Cardiac septum (tissue), 1 donor: ENCODE data around the gene TTC7B. TPM values are rescaled to one million over a fixed set of nuclear protein-coding genes. Genes with fewer than 3 reads are reported as not detected.

Source experiments
- DNase-seq: peaks from one replicate; pipeline ENCODE4 v3.0.0-alpha.2; 2020; ENCODE audit warnings: low spot score
- intact Hi-C: fragments of 100-400 bp; cut with DNase I; formaldehyde crosslinking; loops from one replicate; pipeline ENCODE4 v1.14.0; 2022
- total RNA-seq: library from RNA; stranded (reverse); fragmentation: NEBNext Ultra II Directional; extraction: Animal tissue kit (Norgen Biotek cat#: 25700); gene quantifications from one replicate; pipeline ENCODE4 v1.2.1, GENCODE V29; 2021
- donor health status: DM: no; HTN: no; CAD: no.

The TTC7B gene
- total RNA-seq, 1 donor from 2014 or later, result 64.9 TPM

GRCh38 chr14:90664911-90665310 lies 151.3 kb downstream of the TTC7B start:
- DNase-seq, result no peak
- intact Hi-C loops, result no loop called here

- intact Hi-C loops, result no loop called here
- DNase-seq, result no peak
These were observed 152.6 kb downstream of the TTC7B start for GRCh38 chr14:90663680-90664079.

- no peak for DNase-seq
- intact Hi-C loops, result no loop called here
These were observed 153.1 kb downstream of the TTC7B start for GRCh38 chr14:90663140-90663539.

GRCh38 chr14:90661866-90662265 lies 154.4 kb downstream of the TTC7B start:
- no peak for DNase-seq
- intact Hi-C loops, result no loop called here

DNA sequence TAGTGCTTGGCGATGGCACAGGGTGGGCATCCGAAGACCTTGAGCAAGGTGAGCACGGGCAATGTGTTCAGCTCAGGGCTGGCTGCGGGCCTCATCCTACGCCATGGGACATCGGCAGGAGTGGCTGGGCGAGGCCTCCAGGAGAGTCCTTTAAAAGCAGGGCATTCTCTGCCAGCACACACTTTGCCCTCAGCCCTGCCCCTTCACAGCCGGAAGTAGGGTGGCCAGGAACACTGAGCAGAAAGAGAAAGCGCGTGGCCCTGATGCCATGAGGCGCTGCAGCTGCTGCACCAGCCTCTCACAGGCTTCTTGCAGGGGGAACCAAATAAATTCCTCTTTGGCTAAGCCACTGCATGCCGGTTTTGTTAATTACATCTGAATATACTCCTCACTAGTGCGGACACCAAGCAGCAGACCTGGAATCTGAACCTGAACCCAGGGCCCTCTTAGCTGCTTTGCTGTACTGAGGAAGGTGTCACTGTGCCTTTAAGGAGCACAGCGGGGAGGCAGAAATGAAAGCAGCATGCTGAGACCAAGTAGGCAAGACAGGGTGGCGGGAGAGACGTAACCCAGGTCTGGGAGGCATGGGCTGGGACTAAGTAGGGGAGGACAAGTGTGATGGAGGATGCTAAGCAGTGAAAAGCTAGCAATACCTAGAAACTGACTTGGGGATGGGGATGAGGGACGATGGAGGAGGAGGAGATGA lies 155.2 kb downstream of the TTC7B start:
- intact Hi-C loops, result no loop called here
- no peak for DNase-seq

- intact Hi-C loops, result no loop called here
- no peak for DNase-seq
These were observed 157.1 kb downstream of the TTC7B start for GRCh38 chr14:90659156-90659555.

DNA sequence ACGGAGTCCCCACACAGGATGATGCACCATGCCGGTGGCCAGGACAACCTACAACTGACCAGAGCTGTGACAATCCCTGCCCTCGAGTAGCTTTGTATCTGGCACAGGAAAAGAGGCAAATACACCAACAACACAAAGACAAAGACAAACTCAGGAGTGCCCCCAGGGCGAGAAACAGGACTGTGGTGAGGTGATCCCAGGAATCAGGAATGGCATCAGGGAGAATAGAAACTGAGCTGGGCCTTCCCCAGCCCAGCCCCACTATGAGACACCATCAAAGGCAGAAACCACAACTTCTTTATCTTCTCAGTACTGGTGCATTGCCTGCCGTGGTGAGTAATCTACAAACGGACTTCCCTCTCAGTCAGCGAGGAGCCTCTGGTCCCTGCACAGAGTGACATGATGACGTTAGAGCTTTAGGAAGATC lies 157.7 kb downstream of the TTC7B start:
- no peak for DNase-seq
- intact Hi-C loops, result no loop called here

DNA sequence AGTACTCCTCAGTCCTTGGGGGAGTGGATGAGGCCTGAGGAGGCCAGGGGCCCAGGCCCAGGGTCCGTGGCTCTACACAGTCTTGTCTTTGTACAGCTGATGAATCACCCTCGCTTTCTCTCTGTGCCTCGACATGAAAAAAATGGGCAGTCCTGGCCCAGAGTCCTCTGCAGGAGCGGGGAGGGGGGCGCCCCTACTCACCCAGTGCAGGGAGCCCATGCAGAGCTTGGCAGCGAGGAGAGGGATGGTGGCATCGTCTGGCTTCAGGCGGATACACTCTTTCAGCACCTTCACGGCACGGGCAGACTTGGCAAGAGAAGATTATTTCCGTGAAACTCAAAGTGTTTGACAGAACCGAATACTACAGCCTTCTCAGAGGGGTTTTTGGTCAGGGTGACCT lies 159.3 kb downstream of the TTC7B start:
- no peak for DNase-seq
- intact Hi-C loops, result no loop called here

- intact Hi-C loops, result no loop called here
- DNase-seq, result no peak
These were observed 160.4 kb downstream of the TTC7B start for GRCh38 chr14:90655829-90656228.

DNA sequence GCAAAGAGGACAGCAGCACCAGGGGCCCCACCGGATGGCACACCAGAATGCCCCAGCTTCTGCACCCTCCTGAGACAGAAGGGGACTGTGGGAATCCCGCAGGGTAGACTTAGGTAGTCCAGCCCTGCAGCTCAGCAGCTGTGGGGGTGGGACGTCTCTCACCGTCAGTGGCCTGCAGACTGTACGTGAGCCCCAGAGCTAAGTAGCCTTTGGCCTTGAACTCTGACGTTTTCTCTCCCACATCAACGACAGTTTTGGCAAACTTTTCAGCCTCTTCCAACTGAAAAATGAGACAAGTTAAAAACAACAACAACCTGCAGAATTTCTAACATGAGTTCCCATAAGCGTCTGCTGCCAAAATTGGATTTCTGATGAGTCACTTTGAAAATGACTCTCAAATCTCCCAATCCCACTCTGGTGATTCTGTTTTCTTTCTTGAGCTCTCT lies 161.4 kb downstream of the TTC7B start:
- intact Hi-C loops, result no loop called here
- DNase-seq, result no peak

GRCh38 chr14:90652626-90653025 lies 163.6 kb downstream of the TTC7B start:
- no peak for DNase-seq
- intact Hi-C loops, result no loop called here

DNA sequence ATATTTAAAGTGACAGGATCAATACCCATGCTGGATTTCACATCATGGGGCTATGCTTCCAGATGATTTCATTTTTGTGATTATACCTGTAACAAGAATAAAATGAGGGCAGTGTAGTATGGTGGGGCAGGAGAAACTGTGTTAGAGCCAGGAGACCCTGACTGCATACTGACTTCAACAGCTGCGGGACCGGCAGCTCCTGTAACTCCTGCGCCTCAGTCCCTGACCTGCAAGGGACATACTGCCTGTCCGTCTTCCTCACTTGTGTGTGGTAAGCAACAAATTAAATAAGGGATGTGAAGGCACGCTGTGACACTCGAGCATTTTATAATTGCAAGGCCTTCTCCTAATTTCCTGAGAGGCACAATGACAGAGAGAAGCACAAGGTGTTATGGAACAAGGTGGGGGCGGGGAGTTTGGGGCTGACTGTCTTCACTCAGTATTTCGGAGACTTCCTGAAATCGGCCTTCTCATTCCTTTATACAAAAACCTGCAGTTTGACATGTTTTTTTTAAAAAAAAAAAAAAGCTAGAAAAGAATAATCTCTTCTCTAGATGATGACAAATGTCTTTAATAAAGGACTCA lies 164.2 kb downstream of the TTC7B start:
- intact Hi-C loops, result no loop called here
- no peak for DNase-seq

- intact Hi-C loops, result no loop called here
- DNase-seq, result no peak
These were observed 164.9 kb downstream of the TTC7B start for GRCh38 chr14:90651271-90651804.

DNA sequence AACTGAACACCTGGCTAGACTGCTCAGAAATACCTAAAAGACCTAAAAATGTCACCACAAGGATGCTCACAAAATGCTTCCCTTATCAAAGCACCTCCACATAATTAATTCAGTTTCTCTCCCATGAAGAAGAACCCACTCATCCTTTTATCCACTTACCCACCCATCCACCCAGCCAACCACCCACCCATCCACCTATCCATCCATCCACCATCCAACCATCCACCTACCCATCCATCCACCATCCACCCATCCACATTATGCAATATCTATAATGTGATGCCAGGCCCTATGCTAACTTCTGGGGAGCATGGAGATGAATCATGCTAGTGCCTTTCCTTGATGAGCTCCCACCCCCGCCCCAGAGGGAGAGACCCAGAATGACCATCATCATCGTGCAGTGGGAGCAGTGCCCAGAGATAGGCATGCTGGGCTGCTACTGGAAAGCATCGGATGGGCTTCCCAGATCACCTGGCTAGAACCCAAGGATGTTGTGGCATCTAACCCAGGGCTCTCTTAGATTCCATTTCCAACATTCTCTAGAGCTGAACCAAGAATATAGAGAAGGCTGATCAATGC lies 166.6 kb downstream of the TTC7B start:
- DNase-seq, result no peak
- intact Hi-C loops, result no loop called here

- intact Hi-C loops, result no loop called here
These were observed 167.1 kb downstream of the TTC7B start for GRCh38 chr14:90649083-90649482.

GRCh38 chr14:90648421-90648820 lies 167.8 kb downstream of the TTC7B start:
- DNase-seq, result no peak
- intact Hi-C loops, result no loop called here

More at GRCh38 chr14:90649083-90649482, 167.1 kb downstream of the TTC7B start:
- no peak for DNase-seq

DNA sequence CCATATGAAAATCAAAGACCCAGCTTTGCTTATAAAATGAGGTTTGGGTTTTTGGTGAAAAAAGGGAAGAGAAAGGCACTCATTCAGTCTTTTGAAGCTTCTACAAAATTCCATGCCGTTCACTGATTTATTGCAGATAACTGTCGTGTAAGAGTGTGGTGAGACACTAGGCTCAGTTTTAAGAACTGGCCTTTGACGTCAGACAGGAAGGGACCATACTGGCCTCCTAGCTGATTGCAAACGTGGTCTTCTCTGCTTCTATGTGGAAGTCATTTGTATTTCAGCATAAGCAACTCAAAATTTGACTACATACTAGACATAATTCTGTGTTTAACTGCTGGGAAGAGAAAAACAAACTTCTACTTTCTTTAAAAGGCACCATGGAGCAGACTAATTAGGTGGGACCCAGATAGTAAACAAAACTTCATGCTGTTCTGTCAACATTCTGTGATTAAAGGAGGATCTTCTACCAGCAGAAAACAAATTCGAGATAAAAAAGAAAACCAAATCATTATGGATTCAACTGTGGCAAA lies 168.7 kb downstream of the TTC7B start:
- DNase-seq, result no peak
- intact Hi-C loops, result no loop called here

DNA sequence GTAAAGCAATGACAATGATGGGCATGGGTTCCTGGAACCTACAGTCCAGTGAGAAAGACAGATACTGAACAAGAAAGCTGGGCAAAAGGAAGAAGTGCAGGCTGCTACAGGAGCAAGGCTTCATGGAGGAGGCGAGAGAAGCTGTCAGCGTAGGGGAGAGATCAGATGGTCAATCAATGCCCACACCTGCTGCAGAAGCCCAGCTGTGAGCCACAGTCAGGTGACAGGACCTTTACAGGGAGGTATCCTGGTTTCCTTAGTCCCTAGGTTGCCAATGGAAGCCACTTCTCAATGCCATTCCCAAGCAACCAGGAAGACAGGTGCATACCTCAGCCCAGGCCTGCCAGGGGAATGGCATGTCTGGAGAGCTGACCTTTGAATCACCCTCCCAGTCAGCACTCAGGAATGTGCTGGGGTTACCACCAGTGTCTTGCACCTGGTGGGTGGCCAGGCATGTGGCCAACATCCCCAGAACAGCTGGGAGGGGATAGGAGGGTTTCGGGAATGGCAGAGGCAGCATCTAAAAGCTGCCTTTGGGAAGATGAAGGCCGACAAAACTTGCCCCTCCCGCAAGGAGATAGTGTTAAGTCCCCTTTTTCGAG lies 170.3 kb downstream of the TTC7B start:
- no peak for DNase-seq
- intact Hi-C loops, result no loop called here

- intact Hi-C loops, result no loop called here
- DNase-seq, result no peak
These were observed 171.3 kb downstream of the TTC7B start for GRCh38 chr14:90644882-90645281.

DNA sequence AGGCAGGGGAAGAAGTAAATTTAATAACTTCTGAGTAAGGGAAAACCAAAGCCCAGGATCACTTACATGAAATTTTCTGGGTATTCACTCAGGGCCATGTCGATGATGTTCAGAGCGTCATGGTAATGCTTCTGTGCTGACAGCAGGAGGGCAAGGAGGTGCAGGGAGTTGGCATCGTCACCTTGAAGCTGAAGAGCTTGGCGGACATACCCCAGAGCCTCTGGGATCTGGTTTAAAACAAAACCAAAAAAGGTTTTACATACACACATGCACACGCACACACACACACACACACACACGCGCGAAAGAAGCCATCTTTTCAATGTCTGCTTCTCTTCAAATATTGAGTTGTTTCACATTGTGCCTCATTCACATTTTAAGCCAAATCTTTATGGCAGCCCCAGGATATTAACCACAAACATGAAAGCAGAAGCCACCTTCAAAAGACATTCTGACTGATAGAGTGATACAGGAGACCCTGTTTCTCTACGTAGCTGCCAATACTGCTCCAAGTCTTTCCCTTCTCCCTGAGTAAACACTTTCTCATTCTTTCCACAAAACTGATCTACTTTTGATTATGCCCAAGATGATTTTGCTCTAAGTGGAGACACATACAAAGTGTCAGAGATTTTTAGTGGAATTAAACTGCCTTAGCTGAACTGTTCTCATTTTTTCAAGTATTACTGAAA lies 172.1 kb downstream of the TTC7B start:
- intact Hi-C loops, result no loop called here
- DNase-seq, result no peak
